Measurements from ENCODE around the gene LPA.

DNA sequence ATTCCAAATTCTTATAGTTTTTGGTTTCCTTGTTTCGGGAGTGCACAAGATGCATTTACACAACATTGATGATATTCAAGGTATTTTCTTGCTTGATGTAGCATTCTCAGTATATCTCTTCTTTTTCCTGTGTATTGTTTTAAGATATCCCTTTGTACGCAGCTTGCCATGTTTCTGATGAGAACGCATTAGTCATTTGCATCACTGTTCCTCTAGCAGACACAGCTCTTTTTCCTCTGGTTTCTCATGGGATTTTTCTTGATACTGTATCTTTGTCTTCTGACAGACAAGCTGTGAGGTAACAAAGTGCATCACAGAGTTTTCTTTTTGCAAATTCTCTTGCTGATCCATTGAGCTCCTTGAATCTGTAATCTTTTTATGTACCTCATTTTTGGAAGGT is 169.5 kb downstream of the LPA start:
- no peak for TF ChIP-seq RARB (CRISPR knock-in tag; IDR thresholded peaks at IDR 0.05)
- no peak for TF ChIP-seq ESRRG (CRISPR knock-in tag; IDR thresholded peaks at IDR 0.05)
- TF ChIP-seq, protein P1, sequence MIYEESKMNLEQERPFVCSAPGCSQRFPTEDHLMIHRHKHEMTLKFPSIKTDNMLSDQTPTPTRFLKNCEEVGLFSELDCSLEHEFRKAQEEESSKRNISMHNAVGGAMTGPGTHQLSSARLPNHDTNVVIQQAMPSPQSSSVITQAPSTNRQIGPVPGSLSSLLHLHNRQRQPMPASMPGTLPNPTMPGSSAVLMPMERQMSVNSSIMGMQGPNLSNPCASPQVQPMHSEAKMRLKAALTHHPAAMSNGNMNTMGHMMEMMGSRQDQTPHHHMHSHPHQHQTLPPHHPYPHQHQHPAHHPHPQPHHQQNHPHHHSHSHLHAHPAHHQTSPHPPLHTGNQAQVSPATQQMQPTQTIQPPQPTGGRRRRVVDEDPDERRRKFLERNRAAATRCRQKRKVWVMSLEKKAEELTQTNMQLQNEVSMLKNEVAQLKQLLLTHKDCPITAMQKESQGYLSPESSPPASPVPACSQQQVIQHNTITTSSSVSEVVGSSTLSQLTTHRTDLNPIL (CRISPR knock-in tag; IDR thresholded peaks at IDR 0.05; ENCODE audit: low read depth) = no peak
- no peak for TF ChIP-seq TCF4 (CRISPR knock-in tag; IDR thresholded peaks at IDR 0.05; ENCODE audit: borderline replicate concordance)
- no peak for TF ChIP-seq ARNTL (CRISPR knock-in tag; IDR thresholded peaks at IDR 0.05; ENCODE audit: borderline replicate concordance, low read depth)
- no peak for TF ChIP-seq ZNF565 (CRISPR knock-in tag; conservative IDR thresholded peaks at IDR 0.05; ENCODE audit: low read depth)
- TF ChIP-seq, protein P2, sequence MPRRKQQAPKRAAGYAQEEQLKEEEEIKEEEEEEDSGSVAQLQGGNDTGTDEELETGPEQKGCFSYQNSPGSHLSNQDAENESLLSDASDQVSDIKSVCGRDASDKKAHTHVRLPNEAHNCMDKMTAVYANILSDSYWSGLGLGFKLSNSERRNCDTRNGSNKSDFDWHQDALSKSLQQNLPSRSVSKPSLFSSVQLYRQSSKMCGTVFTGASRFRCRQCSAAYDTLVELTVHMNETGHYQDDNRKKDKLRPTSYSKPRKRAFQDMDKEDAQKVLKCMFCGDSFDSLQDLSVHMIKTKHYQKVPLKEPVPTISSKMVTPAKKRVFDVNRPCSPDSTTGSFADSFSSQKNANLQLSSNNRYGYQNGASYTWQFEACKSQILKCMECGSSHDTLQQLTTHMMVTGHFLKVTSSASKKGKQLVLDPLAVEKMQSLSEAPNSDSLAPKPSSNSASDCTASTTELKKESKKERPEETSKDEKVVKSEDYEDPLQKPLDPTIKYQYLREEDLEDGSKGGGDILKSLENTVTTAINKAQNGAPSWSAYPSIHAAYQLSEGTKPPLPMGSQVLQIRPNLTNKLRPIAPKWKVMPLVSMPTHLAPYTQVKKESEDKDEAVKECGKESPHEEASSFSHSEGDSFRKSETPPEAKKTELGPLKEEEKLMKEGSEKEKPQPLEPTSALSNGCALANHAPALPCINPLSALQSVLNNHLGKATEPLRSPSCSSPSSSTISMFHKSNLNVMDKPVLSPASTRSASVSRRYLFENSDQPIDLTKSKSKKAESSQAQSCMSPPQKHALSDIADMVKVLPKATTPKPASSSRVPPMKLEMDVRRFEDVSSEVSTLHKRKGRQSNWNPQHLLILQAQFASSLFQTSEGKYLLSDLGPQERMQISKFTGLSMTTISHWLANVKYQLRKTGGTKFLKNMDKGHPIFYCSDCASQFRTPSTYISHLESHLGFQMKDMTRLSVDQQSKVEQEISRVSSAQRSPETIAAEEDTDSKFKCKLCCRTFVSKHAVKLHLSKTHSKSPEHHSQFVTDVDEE (CRISPR knock-in tag; IDR thresholded peaks at IDR 0.05) = no peak
- TF ChIP-seq ZNF70 (CRISPR knock-in tag; IDR thresholded peaks at IDR 0.05) = no peak
- TF ChIP-seq ZNF8 (CRISPR knock-in tag; IDR thresholded peaks at IDR 0.05) = no peak
